Measurements from ENCODE around the gene RHO.
"Not testable (repeated sequence)": the region's sequence is repeated elsewhere in the genome, so short reads cannot be mapped to it uniquely, and the experiment has no call there.

DNA sequence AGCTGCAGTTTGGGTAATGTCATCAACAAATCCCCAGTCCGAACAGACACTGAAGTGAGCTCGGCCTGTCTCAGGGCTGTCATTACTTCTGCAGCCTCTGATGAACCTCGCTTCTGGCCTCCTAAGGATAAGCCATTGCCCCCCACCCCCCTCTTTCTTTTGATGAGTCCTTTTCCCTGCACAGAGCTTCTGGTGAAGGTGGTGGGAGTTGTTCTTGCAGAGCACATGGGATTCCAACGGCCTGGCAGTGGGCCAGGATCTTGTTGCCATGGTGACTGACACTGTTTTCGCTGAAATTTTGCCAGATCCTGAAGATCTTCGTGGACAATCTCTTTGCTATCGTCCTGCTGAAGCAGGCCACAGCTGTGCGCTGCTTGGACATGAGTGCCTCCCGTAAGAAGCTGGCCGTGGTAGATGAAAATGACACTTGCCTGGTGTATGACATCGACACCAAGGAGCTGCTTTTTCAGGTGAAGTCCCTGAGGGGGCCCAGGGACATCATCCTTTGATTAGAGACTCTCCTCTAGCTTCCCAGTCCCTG lies 47.1 kb upstream of the RHO start:
- TF ChIP-seq, protein P1, sequence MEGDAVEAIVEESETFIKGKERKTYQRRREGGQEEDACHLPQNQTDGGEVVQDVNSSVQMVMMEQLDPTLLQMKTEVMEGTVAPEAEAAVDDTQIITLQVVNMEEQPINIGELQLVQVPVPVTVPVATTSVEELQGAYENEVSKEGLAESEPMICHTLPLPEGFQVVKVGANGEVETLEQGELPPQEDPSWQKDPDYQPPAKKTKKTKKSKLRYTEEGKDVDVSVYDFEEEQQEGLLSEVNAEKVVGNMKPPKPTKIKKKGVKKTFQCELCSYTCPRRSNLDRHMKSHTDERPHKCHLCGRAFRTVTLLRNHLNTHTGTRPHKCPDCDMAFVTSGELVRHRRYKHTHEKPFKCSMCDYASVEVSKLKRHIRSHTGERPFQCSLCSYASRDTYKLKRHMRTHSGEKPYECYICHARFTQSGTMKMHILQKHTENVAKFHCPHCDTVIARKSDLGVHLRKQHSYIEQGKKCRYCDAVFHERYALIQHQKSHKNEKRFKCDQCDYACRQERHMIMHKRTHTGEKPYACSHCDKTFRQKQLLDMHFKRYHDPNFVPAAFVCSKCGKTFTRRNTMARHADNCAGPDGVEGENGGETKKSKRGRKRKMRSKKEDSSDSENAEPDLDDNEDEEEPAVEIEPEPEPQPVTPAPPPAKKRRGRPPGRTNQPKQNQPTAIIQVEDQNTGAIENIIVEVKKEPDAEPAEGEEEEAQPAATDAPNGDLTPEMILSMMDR (IDR thresholded peaks at IDR 0.05; ENCODE audit: low read depth, low read length): not testable (repeated sequence)
- TF ChIP-seq EZH2phosphoT487 (IDR thresholded peaks at IDR 0.05; ENCODE audit: low read depth): not testable (repeated sequence)

All from OCI-LY3 (cell line).